NCI-H187 treated with DMSO at 0.1 percent for 48 hours (cell line): ENCODE data around the gene NR2F2.

Experiments used
- DNase-seq: peaks from one replicate; lab custom pipeline; 2025; lab: John Stamatoyannopoulos, UW

NR2F2 gene

DNA sequence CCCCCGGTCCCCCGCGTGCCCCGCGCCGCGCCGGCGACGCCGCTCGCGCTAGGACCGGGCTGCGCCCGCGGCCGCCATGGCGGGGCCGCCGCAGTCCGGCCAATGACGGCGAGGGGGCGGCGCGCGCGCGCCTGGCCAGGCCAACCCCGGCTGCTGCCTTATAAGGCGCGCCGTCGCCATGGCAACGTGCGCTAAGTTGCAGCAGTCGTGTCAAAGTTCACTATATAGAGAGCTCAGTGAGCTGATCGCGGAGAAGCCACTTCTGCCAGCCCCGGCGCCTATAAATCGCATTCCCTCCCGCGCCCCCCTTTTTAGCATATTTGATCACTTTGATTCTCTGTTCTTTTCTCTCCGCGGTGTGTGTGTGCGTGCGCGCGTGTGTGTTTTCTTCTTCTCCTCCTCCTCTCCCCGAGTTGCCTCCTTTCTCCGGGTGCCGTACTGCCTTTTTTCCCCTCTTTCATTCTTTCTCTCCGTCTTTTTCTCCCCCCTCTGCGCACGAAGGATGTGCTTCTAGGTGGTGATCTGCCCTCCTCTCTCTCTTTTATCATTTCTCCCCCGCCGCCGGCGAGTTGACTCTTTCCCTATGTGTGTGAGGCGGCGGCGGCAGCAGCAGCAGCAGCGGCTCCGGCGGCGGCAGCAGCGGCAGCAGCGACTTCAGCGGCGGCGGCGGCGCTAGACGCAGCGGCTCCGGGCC, at the start of gene NR2F2:
NR2F2 (plus strand) TSS at position 251 of the 694 bp plus-strand sequence. CDS start 1,406 bp downstream, outside the sequence.
- peak; percentile 77 for DNase-seq

DNA sequence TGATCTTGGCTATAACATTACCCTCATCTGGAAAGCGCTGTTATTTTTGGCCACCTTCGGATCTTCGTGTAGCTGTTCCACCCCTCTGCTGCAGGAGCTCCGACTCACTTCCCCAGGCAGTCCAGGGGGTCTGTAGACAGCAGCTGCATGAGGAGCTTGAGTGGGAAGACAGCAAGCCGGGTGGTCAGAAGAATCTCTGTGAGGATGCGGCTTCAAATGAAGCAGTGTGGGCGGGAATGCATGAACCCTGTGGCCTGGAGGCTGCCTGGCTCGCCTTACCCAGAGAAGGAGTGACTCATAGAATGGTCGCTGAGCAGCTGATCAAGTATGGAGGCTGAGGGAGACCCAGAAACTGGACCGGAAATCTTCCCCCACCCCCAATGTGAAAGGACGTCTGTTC, 45.2 kb upstream of the NR2F2 start:
- DNase-seq: no peak

DNA sequence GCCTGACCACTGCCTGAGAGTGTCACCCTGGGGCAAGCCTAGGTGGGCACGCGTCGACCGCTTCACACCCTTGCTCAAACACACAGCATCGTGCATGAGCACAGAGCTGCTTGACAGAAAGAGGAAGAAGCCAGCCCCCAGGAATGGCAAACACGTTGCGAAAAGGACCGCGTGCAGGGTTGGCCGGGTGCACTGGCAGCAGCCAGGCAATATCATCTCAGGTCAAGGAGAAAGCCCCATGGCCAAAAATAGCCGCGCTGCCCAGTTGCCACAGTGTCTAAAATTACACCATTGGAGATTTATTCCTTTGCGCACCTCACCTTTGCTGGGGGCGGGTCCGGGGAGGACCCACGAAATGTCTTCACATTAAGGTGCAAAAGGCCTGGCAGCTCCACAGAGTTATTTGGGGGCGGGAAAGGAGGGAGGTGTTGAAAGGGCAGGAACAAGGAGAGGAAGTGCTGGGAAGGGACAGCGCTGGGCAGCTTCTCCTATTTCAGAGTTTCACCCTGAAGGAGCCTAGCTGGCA, 44.7 kb upstream of the NR2F2 start:
- DNase-seq: no peak

DNA sequence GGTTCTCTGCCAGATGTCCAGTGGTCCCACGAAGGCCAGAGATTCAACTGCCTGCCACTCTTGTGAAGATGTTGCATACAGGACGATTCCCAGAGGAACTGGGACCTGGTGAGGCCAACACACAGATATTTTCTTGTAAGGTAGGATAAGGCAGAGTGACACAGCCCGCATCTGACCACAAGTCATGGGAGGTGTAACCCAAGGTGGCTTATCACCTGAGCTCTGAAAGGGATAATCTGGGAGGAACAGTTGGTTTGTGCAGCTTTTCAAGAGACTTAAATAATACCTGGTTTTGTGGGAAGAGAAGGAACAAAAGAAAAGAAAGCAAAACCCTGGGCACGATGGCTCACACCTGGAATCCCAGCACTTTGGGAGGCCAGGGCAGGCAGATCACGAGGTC, 39.8 kb upstream of the NR2F2 start:
- DNase-seq: no peak

GRCh38 chr15:96292635-96293034, 37.9 kb upstream of the NR2F2 start:
- no peak for DNase-seq

- DNase-seq: no peak
These were observed 37.1 kb upstream of the NR2F2 start for GRCh38 chr15:96293441-96293840.

DNA sequence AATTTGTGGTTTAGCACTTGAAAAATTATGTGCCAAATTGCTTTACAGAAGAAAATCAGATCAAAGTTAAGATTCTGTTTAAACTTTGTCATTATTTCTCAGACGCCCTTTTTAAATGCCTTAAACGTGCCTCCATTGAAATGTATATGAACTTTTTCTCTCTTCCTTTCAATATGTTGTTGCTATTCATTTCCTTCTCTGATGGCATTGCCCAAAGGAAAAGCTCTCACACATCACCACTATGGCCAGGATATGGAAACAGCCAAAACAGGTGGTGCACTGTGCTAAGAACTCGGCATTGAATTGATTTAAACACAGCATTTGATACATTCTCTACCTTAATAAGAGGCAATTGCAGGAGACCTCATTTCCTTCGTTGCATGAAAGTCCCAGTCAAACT, 35.7 kb upstream of the NR2F2 start:
- no peak for DNase-seq

GRCh38 chr15:96296264-96296663, 34.2 kb upstream of the NR2F2 start:
- DNase-seq: no peak

DNA sequence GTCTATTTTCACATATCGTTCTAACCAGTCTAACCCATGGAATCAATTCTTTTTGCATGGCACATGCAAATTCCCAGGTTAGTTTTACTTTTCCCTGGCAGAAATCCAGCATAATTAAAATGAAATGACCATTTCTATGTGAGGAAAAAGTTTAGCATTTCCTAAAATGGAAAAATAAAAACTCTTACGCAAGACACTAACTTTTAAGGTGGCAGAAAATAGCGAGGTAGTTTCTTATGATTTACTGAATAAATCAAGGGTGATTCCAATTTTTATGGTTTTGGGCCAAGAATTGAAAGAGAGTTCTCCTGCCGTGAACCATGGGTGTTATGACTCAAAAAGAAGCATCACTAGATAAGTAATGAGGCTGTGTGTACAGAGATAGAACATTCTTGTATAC, 32.7 kb upstream of the NR2F2 start:
- no peak for DNase-seq

GRCh38 chr15:96298217-96298616, 32.3 kb upstream of the NR2F2 start:
- no peak for DNase-seq

DNA sequence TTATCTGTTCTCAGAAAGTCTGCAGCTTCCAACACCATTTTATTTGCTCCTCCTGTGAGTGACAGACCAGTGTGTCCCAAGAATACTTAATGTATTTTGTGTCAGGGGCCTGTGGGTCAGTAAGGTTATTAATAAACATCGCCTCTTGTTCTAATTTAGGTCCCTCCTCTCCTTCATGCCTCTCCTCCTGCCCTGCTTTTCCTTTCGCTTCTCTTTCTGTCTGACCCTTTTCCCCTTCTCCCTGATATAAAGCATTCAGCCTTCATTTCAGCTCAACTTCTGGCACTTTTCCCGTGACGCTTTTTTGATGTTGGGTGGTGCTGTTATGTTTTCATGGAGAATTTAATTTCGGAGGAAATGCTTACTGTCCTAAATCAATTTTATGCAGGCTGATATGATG, 29.7 kb upstream of the NR2F2 start:
- DNase-seq: no peak

- DNase-seq: no peak
These were observed 26.9 kb upstream of the NR2F2 start for GRCh38 chr15:96303503-96304056.

GRCh38 chr15:96304839-96305238, 25.7 kb upstream of the NR2F2 start:
- DNase-seq: no peak

DNA sequence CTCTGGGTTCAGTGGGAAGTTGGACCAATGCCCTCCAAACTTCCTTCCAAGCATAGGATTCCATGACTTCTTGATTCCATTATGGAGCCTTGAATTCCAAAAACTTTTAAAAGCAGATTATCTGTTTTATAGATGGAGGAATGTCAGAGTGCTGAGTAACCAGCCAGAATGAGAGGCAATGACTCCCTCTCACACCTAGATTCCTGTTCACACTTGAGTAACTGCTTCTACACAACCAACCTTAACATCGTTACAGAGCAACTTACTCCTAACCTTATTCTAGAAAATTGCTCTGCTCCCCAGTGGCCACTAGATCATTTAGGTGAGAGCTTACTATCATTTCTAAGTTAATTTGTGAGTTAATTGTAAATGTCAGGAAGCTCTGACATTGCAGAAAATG, 24.2 kb upstream of the NR2F2 start:
- DNase-seq: no peak

- DNase-seq: no peak
These were observed 22.6 kb upstream of the NR2F2 start for GRCh38 chr15:96307856-96308394.

DNA sequence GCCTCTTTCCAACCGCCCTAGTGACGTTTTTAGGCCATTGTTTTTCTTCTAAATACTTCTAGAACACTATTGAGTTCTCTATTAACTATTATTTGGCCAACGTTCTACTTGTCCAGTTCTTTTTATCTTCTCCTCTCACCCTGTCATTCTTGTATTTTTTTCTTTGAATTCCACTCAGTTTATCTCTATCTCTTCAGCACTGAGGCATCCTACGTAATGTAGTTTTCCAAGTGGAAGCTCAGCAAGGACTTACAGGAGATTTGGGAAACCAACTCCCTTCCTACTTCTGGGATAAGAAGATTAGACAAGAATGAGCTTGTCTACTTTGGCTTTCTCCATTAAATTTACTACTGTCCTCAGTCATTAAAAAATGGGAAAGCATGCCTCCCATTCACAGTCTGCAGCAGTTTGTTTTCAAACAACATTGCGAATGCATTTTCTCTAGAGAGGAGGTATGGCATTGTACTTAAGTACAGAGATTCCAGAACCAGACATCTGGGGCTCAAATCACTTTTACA, 21.3 kb upstream of the NR2F2 start:
- DNase-seq: no peak

DNA sequence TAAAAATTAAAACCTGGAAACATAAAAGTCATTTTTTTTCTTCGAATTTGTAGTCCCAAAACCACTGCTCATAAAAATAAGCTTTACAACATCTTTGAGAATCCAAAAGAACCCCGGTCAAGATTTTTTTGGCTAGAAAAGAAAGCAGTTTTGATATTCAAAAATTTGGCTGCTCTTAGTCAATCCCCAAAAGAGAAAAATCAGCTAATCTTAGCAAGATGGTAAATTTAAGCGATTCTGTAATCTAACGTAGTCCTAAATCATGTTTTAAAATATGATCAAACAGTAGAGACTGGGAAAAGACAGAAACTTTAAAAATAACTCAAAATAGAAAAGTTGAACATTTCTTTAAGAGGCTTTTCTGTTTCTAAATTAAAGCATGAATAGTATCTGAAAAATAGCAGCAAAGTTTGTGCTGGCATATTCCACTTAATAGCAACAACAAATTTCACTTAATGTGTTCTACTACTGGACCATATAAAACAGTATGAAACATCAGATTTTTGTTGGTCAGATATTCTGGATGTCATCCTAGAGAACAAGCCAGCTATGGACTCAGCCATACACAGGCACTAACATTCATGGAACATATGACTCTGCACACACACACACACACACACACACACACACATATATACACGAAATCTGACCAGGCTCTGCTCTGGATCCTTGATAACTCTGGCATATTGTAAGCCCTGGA, 19.1 kb upstream of the NR2F2 start:
- DNase-seq: no peak

DNA sequence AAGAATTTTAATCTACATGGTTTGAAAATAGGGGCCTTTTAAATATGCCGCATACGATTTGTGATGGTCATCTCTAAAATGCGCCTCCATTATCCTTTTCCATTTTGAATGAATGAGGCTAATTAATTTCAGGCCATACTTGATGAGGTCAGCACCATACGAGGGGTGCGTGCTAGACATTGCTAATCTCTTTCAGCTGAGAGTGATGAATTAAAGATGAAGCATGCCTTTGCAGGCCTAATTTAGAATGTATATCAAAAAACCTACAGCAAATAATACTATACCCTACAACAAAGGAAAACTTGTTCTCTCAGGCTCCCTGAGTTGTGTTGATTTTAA, 18.6 kb upstream of the NR2F2 start:
- DNase-seq: no peak

DNA sequence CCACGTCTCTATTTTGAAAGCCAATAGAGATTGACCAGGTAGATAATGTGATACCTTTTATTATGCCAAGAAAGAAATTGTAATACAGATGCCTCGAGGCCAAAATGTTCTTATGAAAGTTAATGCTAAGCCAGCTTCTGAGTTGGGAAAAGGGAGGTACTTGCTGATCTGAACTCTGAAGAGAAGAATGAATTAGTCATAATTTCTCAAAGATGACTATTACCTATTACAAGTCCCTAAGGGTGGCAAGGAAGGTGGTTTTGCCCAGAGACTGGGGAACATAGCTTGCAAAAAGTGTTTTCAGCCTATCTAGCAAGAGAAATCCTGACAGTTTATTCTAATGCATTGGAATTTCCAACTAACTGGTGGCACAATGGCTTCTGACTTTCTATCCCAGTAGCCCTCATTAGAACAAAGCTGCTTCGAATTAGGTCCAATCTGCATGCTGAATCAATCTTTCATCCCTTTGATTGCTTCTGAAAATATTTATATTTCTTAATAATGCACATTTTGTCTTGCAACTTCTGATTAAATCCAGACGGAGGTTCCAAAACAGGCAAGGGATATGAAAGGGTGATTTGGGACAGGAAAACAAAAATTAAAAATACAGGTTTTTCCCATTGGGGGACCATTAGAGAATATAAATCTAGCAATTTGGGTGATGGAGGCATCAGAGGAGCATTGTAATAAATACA, 17.7 kb upstream of the NR2F2 start:
- DNase-seq: no peak

DNA sequence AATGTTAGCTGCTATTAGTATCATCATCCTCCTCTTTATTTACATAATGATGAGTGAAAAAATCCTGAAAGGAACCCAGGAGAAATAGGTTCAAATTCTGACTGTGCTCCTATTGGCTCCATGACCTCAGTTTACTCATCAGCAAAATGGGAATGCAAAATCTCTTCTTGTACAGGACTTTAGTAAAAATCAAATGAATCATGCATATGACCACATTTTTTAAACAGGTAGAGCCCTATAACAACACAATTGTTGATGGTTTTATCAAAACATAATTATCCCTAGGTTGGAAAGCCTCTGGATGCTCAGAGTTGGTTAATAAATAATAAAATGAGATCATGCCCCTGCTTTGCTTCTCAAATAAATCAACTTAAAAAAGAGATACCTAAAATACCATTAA, 16.0 kb upstream of the NR2F2 start:
- DNase-seq: no peak

DNA sequence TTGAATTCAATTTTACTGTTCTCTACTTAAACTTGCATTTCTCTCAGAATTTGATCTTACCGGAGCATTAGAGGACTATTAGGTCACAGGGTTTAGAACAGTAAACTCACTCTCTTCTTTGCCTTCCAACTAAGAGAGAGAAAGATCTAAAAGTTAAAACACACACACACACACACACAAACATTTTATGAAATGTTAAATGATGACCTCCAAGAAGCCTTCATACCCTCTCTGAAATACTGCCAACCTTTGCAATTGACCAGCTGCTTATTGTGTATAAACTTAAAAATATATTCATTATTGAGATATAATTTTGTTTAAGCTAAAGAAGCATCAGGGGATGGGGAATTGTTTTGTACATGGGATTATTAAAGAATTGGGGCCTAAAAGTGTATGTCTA, 15.5 kb upstream of the NR2F2 start:
- DNase-seq: no peak

- no peak for DNase-seq
These were observed 13.4 kb upstream of the NR2F2 start for GRCh38 chr15:96316953-96317629.
